Measurements from ENCODE around the gene GLRB.
A peak's percentile ranks its signal among the peaks of the same experiment; 100 is the strongest.
"Not testable (repeated sequence)": the region's sequence is repeated elsewhere in the genome, so short reads cannot be mapped to it uniquely, and the experiment has no call there.

Gene GLRB

DNA sequence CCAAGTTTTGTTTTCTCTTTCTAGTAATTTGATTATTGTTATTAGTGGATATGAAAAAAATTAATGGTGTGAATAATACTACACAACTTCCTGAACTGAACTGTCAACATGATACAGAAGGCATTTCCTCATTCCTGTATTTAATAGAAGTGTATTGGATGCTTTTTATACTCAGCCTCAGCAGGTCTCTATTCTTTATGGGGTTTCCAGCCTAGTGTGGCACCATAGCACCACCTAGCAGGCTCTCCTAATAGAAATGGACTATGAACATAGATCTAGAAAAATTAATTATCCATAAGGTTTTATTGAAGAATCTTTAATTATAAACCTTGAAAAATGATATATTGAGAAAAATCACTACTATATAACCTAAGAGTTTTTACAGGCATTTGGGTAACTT, 52.4 kb downstream of the GLRB start:
- DNase-seq (ENCODE audit: low spot score), result peak; percentile 16

DNA sequence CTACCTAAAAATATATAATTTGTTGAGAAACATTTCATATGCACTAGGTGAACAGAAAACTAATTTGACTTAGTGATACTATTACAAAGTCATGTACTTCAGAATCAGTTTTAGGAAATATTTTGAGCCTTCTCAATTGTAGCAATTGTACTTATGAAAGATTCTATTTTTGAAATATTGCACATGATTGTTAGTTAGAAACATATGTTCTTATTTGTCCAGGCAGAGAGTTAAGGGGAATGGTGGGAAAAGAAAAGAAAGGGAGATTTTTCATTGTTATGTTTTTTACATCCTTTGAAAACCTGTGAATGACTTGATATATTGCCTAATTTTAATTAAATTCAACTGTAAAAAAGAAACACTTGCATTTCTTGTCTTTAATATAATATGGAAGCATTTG, 66.0 kb downstream of the GLRB start:
- no peak for DNase-seq (ENCODE audit: low spot score)

DNA sequence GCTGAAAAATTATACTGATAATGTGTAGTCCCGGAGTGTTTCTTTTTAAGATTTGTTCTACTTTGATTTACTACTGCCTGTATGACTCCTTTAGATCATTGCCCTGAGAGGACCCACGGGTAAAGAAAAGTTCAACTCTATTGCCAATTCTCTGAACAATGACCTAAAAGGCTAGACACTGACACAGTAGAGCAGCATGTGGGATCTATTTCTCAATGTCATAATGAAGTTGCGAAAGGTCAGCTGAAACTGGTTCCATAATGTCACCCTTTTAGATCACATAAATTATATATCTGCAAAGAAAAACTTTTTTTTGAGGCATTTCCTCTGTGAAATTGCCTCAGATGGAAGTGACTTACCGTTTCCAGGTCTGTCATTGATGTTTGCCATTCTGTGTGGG, 67.4 kb downstream of the GLRB start:
- DNase-seq (ENCODE audit: low spot score), result no peak

DNA sequence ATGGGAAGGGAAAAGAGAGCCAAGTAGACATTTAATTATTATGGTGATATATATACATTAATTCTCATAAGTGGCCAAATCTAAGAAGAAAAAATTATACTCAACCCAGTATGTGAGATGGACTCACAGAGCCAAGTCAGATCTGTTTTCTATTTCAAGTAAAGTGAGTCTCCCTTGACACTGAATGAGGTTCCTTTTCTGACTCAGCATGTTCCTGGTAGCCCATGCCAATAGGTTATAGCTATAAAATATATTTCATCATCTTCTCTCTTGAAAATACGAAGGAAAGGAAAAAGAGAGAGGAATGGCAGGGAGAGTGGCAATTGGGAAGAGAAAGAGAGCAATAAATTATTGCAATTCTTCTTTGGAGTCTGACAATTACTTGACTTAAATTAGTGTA, 75.8 kb downstream of the GLRB start:
- DNase-seq (ENCODE audit: low spot score), result no peak

DNA sequence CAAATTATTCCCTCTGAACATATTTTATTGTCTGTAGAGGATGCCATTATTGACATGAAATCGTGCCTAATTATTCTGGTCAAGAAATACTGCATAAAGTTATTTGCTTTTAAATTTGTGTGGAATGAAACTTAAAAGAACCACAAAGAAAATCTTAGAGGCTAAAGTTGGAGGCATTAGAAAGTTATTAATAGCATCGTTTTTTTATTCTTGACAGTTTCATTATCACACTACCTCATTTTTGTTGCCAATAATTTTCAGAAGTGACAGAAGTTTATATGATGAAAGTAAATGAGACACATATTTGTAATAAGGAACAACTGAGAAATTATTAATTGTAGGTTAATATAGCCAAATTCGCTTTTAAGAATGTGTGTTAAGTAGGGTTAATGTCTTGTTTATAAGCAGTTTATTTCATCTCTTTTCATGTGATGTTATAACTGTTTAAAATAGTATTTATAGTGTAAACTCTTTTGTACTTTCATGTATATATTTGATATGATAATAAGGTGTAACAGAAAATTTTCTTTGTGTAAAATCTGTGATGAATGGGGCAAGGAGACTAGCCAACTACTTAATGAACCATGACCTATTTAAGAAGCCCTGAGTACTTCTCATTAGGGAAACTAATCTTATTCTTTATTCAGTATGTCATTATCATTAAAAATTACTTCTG, 90.1 kb downstream of the GLRB start:
- no peak for DNase-seq (ENCODE audit: low spot score)

DNA sequence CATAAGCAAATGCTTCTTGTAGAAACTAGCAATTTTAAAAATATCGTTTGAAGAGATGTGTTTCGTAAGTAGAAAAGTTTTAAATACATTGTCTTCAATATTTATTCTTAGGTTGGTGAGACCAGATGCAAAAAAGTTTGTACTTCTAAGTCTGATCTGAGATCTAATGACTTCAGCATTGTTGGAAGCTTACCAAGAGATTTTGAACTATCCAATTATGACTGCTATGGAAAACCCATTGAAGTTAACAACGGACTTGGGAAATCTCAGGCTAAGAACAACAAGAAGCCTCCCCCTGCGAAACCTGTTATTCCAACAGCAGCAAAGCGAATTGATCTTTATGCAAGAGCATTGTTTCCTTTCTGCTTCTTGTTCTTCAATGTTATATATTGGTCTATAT, 94.4 kb downstream of the GLRB start:
- DNase-seq (ENCODE audit: low spot score), result no peak

DNA sequence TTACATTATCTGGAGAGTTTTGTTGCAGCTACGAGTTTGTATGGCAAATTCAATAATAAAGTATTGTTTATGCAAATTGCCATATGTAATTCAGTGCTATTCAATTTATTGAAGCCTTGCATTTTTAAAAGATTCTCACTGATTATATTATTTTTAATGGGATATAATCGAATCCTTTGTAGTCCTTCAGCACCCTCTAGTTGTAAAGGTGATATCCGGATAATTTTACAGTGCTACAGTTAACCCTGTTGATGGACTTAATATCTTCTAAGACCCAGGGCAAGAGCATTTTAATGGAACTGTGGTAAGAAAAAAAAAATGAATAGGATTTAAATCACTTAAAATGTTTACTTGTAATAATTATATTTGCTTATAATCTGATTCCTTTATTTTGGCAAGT, 96.1 kb downstream of the GLRB start:
- peak; percentile 7 for DNase-seq (ENCODE audit: low spot score)

DNA sequence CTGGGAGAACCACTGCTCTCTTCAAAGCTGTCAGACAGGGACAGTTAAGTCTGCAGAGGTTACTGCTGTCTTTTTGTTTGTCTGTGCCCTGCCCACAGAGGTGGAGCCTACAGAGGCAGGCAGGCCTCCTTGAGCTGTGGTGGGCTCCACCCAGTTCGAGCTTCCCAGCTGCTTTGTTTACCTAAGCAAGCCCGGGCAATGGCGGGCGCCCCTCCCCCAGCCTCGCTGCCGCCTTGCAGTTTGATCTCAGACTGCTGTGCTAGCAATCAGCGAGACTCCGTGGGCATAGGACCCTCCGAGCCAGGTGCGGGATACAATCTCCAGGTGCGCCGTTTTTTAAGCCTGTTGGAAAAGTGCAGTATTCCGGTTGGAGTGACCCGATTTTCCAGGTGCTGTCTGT, 104.3 kb downstream of the GLRB start:
- DNase-seq (ENCODE audit: low spot score), result not testable (repeated sequence)

DNA sequence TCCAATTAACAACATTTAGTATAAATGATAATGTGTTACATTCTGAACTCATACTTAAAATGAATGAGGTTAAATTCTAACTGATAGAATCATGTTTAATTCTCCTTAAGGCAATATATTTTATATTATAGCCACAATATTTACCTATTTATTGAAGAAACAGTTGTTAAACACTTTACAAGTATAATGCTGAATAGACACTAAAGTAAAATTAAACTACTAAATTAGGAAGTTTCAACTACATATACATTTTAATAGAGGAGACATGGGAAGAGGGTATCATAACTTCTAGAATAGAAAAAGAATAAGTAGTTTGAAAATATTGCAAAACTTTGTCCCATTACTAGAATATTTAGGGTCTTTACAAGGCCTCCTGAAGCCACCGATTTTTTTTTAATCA, 108.3 kb downstream of the GLRB start:
- DNase-seq (ENCODE audit: low spot score), result no peak

DNA sequence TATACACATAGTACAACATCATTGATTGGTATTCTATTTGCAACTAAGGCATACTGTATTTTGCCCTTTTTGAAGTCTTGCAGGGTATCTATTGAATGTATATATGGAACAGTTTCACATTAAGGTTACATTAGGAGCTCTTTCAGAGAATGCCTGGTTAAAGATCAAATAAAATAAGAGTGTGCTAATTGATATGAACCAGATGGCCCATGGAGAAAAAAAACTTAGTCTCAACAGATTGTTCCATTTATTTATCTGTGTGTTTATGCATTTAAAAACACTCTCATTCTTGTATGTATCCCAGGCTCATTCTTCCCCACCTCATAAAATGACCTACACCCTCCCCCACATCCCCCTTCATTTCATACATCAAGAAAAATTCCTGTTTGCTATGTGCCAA, 109.4 kb downstream of the GLRB start:
- no peak for DNase-seq (ENCODE audit: low spot score)

DNA sequence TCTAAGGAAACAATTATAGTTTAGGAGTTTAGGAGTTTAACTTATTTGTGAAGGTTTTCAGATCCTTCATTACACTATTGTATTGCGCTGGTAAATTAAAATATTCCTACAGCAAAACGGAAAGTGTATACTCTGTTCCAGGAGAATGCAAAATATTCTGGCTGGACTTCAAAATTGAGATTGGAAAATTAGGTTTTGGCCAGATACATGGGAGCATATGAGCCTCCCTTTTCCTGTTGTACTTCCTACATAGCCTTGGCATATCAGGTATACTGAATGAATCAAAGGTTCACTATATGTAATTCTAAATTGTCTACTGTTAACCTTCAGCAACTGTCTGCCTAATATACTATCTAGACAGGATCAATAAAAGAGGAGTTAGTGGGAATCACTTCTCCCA, 119.4 kb downstream of the GLRB start:
- DNase-seq (ENCODE audit: low spot score), result no peak

DNA sequence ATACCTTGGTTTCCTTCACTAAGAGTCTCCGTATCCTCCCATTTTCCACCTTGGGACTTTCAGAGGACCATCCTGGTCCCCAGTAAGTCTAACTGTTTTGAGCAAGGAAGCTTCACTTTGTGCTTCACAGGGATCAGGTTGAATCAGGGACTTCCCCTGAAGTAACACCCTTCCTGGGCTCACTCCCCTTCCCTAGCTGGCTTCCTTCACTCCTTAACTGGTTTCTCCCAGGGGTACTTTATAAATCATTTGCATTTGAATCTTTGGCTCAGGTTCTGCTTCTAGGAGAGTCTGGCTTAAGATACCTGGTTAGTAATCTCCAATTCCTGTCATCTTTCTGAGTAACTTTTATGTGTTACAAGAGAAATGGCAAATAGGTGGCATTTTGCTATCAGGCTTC, 120.1 kb downstream of the GLRB start:
- no peak for DNase-seq (ENCODE audit: low spot score)

DNA sequence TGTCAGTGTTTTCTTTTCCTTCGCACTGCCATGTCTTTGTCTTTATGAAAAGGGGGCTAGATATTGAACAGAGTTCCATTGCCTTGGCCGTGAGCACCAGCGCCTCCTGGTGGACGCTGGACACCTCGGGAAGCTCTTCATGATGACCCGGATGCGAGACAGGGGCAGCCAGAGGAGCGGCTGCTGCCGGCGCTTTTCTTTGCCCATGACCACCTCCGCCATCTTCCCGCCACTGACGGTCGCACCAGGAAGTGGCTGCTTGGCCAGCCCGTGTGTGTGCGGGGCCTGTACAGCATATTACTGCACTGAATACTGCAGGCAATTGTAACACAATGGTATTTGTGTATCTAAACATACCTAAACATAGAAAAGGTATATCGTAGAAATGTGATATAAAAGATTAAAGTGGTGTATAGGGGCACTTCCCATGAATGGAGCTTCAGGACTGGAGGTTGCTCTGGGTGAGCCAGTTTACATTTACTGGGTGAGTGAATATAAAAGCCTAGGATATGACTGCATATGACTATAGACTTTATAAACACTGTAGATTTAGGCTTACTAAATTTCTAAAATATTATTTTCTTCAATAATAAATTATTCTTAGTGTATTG, 128.8 kb downstream of the GLRB start:
- DNase-seq (ENCODE audit: low spot score), result no peak

DNA sequence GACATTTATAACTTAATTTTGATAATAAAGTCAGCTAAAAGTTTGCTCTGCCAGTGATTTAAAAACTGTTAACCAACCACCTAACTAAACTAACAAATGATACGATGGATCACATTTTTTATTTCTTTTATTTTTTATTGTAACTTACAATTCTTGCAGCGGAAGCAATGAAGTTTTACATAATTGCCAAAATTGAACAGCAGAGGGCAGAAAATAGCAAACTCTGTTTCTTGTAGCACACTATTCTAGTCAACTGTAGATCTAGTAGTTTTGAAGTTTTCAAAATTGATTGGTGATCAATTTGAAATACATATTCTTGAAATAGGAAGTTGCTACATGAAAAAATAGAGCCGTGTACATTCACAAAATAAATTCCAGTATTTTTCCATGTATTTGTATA, 141.8 kb downstream of the GLRB start:
- DNase-seq (ENCODE audit: low spot score), result peak; percentile 63

DNA sequence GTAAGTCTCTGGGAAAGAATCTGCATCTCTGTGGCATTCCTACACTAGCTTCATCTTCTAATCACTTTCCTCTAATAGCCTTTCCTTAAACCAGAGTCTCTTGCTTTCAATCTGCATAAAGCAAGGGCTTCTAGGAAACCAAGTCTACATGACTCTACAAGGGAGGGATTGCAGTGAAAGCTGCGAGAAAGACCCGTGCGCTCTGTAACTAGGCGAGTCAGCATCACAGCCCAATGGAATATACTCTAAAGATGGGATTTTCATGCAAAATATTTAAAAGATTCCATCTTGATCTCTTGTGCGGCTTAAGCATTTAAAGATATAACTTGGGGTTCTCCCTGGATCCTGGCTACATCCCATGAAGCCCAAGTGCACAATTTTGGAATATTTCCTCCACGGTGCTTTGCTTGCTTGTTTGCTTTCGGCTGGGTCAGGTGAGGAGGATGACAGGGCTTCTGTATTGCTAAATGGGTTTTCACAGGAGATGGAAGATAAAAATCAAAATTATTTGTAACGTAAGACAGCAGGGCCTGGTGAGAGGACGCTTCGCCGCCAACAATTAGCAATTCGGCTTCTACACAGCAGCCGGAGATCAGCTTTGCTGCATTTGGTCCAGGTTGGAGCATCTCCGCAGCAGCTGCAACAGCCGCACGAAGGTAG, 143.9 kb downstream of the GLRB start:
- peak; percentile 66 for DNase-seq (ENCODE audit: low spot score)

DNA sequence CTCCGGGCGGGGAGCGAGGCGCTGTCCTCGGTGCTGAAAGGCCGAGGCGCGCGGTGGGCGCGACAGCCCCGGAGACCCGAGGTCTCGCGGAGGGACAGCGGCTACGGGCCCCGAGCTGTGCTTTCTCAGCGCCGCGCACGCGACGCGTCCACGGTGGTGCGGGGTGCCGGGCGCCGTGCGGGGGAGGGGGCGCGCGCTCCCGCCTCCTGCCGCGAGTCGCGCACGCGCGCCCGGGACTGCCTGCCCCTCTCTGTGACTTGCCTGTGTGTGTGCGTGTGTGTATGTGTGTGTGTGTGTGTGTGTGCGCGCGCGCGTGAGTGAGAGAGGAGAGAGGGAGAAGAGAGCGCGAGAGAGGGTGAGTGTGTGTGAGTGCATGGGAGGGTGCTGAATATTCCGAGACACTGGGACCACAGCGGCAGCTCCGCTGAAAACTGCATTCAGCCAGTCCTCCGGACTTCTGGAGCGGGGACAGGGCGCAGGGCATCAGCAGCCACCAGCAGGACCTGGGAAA, 144.5 kb downstream of the GLRB start, which contains the start of gene GRIA2:
Gene GRIA2, plus strand, starts transcription at position 358 of the 511 bp plus-strand sequence. CDS start 315 bp downstream, outside the sequence.
- peak; percentile 82 for DNase-seq (ENCODE audit: low spot score)

DNA sequence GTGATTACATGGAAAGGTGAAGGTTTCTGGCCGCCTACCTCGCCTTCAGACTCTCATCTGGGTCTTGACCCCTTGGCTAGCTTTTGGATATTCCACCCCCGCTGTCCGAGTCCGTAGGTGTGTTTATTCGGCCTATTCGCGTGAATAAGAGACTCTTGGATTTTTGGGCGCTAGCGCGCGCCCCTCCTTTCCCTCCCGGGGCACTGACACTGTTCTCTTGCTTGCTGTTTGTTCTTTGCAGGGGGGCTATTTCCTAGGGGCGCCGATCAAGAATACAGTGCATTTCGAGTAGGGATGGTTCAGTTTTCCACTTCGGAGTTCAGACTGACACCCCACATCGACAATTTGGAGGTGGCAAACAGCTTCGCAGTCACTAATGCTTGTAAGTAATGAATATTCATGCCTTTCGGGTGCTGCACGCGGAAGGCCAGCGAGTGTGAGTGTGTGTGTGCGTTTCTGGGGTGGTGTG, 145.5 kb downstream of the GLRB start:
- peak; percentile 62 for DNase-seq (ENCODE audit: low spot score)

Measured in cerebellar cortex (tissue), 1 donor.